SIG-M5 treated with dmso at 0.1 percent for 504 hours (cell line): ENCODE measurements around the gene SCEL.
"Not testable (repeated sequence)": the region's sequence is repeated elsewhere in the genome, so short reads cannot be mapped to it uniquely, and the experiment has no call there.

Experiments used
- DNase-seq: peaks from one replicate; lab custom pipeline; 2025; ENCODE audit not compliant: unreplicated experiment; lab: John Stamatoyannopoulos, UW

Gene SCEL

GRCh38 chr13:77653301-77653700, 117.8 kb downstream of the SCEL start:
- peak; percentile 8 for DNase-seq

- DNase-seq: not testable (repeated sequence)
These were observed 124.5 kb downstream of the SCEL start for GRCh38 chr13:77660016-77660415.

DNA sequence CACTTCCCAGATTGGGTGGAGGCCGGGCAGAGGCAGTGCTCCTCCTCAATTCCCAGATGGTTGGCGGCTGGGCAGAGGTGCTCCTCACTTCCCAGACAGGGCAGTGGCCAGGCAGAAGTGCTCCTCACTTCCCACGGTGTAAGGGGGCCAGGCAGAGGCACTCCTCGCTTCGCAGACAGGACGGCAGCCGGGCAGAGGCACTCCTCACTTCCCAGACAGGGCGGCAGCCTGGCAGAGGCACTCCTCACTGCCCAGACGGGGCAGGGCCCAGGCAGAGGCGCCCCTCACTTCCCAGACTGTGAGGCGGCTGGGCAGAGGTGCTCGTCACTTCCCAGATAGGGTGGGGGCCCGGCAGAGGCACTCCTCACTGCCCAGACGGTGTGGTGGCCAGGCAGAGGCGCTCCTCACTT, 125.3 kb downstream of the SCEL start:
- DNase-seq: no peak

DNA sequence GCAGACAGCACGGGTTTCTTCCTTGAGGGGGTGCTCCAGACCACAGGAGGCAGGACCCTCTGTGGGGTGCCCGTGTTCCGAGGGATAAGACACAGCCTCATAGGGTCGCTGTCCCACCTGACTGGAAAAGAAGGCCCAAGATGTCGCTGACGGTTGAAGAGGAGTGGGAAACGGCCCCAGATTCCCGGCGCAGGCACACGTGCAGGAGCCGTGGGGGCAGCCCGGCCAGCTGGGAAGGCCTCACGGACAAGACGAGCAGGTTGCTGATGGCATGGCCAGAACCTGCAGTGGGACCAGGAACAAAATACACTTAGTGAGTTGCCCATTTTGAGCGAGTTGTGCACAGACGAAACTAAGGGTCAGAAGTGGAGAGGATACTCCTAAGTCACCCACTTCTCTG, 126.8 kb downstream of the SCEL start:
- DNase-seq: not testable (repeated sequence)

- not testable (repeated sequence) for DNase-seq
These were observed 127.3 kb downstream of the SCEL start for GRCh38 chr13:77662831-77663230.

DNA sequence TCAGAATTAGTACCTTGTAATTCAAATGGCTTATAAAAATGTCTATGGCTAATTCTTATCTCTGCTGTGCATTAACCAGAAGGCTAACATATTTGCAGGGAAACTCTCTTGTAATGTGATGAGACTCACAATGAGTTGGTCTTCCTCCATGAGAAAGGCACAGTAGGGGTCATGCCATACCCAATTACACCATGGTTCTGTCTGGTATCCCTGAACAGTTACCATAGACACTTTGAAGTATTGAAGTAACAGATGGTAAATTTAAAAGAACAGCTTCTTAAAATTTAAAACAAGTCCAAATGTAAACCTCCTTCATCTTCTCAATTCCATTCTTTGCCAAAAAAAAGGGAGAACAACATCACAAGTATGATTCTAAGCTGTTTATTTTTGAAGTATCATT, 139.3 kb downstream of the SCEL start:
- no peak for DNase-seq

- DNase-seq: no peak
These were observed 143.3 kb downstream of the SCEL start for GRCh38 chr13:77678691-77679235.

DNA sequence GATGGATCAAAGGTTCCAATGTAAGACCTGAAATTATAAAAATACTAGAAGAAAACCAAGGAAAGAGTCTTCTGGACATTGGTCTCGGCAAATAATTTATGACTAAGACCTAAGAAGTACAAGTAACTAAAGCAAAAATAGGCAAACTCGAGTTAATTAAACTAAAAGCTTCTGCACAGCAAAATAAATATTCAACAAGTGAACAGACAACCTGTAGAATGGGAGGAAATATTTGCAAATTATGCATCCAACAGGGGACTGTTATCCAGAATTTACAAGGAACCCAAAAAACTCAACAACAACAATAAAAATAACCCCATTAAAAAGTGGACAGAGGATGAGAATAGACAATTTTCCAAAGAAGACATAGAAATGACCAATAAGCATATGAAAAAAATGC, 152.3 kb downstream of the SCEL start:
- DNase-seq: no peak

- no peak for DNase-seq
These were observed 156.4 kb downstream of the SCEL start for GRCh38 chr13:77691871-77692270.

DNA sequence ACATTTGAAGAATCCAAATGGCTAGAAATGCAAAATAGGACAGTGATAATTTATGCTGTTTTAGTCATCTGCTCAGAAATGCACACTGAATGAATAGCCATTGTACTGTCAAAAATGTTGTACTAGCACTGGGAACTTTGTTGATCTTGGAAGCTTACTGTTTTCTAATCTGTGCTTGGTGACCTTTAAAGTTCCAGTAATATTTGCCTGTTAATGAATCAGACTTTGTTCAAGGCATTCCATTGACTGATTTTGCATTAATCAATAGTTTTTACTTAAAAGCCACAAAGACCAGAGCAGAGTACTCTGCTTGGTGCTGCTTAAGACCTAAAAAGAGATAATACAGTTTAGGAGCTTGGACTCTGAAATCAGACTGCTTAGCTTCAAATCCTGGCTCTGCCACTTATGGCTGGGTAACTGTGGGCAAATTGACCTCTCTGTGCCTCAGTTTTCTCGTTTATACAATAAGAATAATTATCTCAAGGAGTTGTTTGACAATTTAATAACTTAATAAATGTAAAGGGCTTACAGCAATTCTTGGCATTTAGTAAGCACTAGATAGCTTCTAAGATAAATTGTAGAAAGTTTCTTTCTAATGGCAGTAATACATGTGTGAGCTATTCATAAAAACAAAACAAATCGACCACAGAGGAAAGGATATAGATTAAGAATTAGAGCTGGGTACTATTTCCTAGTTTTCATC, 157.4 kb downstream of the SCEL start:
- no peak for DNase-seq

- DNase-seq: no peak
These were observed 158.0 kb downstream of the SCEL start for GRCh38 chr13:77693449-77693940.
